HepG2 (cell line): ENCODE results near the gene SAPCD1. TPM values are rescaled to one million over a fixed set of nuclear protein-coding genes. Genes with fewer than 3 reads are reported as not detected.

Source experiments
- DR1 ChIP-seq: sonication (generic); formaldehyde crosslinking; IDR thresholded peaks from 2 replicates; pipeline ENCODE4 v1.8.0; 2021; ENCODE audit warnings: mild to moderate bottlenecking, missing genetic modification reagents, inconsistent platforms
- FOXP4 ChIP-seq: sonication (generic); formaldehyde crosslinking; IDR thresholded peaks from 2 replicates; pipeline ENCODE4 v1.4.0; 2020; ENCODE audit warnings: missing genetic modification reagents
- HDAC1 ChIP-seq: sonication (generic); formaldehyde crosslinking; IDR thresholded peaks from 2 replicates; pipeline ENCODE4 v1.5.1; 2020; ENCODE audit warnings: mild to moderate bottlenecking, missing genetic modification reagents
- HNRNPH1 ChIP-seq: fragments of 200-400 bp; formaldehyde crosslinking; optimal IDR thresholded peaks from 2 replicates; pipeline ENCODE3; 2017; ENCODE audit warnings: mild to moderate bottlenecking, low read depth, low read length
- ISL2 ChIP-seq: sonication (generic); formaldehyde crosslinking; IDR thresholded peaks from 2 replicates; pipeline ENCODE4 v1.5.0; 2020; ENCODE audit warnings: missing genetic modification reagents
- KDM5B ChIP-seq: sonication (generic); formaldehyde crosslinking; IDR thresholded peaks from 2 replicates; pipeline ENCODE4 v1.4.0; 2020; ENCODE audit warnings: missing genetic modification reagents, mild to moderate bottlenecking, borderline replicate concordance
- NCOR1 ChIP-seq: fragments of 200-600 bp; sonication (generic); IDR thresholded peaks from 2 replicates; pipeline ENCODE4 v1.7.0; 2017; ENCODE audit warnings: antibody characterized with exemption, low read length, borderline replicate concordance
- PHF20 ChIP-seq: sonication (generic); formaldehyde crosslinking; IDR thresholded peaks from 2 replicates; pipeline ENCODE4 v1.5.0; 2020; ENCODE audit warnings: mild to moderate bottlenecking, missing genetic modification reagents
- POGZ ChIP-seq: sonication (generic); formaldehyde crosslinking; IDR thresholded peaks from 2 replicates; pipeline ENCODE4 v1.4.0; 2020; ENCODE audit warnings: mild to moderate bottlenecking, missing genetic modification reagents
- POLR2AphosphoS2 ChIP-seq: IDR thresholded peaks from 2 replicates; pipeline ENCODE4 v1.6.1; 2011; ENCODE audit warnings: low read depth, low read length, improper control_type of control experiment
- ZBTB33 ChIP-seq: sonication (generic); formaldehyde crosslinking; IDR thresholded peaks from 2 replicates; pipeline ENCODE4 v1.4.0; 2020; ENCODE audit warnings: missing genetic modification reagents
- ZKSCAN8 ChIP-seq: IDR thresholded peaks from 2 replicates; pipeline ENCODE4 v1.6.1; 2016; ENCODE audit warnings: borderline replicate concordance, missing genetic modification reagents, missing compliant biosample characterization
- ZNF275 ChIP-seq: sonication (generic); formaldehyde crosslinking; IDR thresholded peaks from 2 replicates; pipeline ENCODE4 v1.8.0; 2022; ENCODE audit warnings: missing genetic modification reagents, mild to moderate bottlenecking, inconsistent platforms, borderline replicate concordance
- ZNF335 ChIP-seq: sonication (generic); formaldehyde crosslinking; IDR thresholded peaks from 2 replicates; pipeline ENCODE4 v1.4.0; 2020; ENCODE audit warnings: missing genetic modification reagents
- ZNF414 ChIP-seq: sonication (generic); formaldehyde crosslinking; IDR thresholded peaks from 2 replicates; pipeline ENCODE4 v1.5.0; 2020; ENCODE audit warnings: missing genetic modification reagents
- ZNF589 ChIP-seq: sonication (generic); formaldehyde crosslinking; conservative IDR thresholded peaks from 2 replicates; pipeline ENCODE4 v1.8.0; 2022; ENCODE audit warnings: mild to moderate bottlenecking, moderate library complexity, missing genetic modification reagents
- ZNF724P ChIP-seq: sonication (generic); formaldehyde crosslinking; IDR thresholded peaks from 2 replicates; pipeline ENCODE4 v1.8.0; 2022; ENCODE audit warnings: missing genetic modification reagents, borderline replicate concordance
- ZNF747 ChIP-seq: sonication (generic); formaldehyde crosslinking; IDR thresholded peaks from 2 replicates; pipeline ENCODE4 v1.8.1; 2023; ENCODE audit warnings: missing genetic modification reagents, mild to moderate bottlenecking, borderline replicate concordance
- ZNF883 ChIP-seq: sonication (generic); formaldehyde crosslinking; IDR thresholded peaks from 2 replicates; pipeline ENCODE4 v1.5.1; 2020; ENCODE audit warnings: mild to moderate bottlenecking, missing genetic modification reagents; ENCODE audit errors: not compliant biosample characterization
- ZSCAN5A ChIP-seq: sonication (generic); formaldehyde crosslinking; IDR thresholded peaks from 2 replicates; pipeline ENCODE4 v1.8.0; 2022; ENCODE audit warnings: mild to moderate bottlenecking, missing genetic modification reagents, borderline replicate concordance
- polyA plus RNA-seq, 8 experiments: library from polyadenylated mRNA; depleted of rRNA in 3 of 8; stranded (reverse) in 7 of 8; unstranded in 1 of 8; fragments of >200 nt; fragmentation: Illumina TruSeq in 4 of 8; extraction: Trizol in 4 of 8; gene quantifications; 2 replicates each; pipeline versions ENCODE4 v1.2.1 to v1.2.3, GENCODE V29; 2011 to 2016; ENCODE audit warnings: low read depth in 4 of 8, missing spikeins in 1 of 8, mixed read lengths in 1 of 8; ENCODE audit not compliant: insufficient read depth in 1 of 8
- total RNA-seq, 5 experiments: library from RNA; depleted of rRNA; stranded (reverse); fragments of >200 nt; fragmentation: Illumina TruSeq; extraction: Trizol; gene quantifications; 2 replicates each; pipeline ENCODE4 v1.2.3, GENCODE V29; 2016; ENCODE audit warnings: low read depth in 1 of 5

Gene SAPCD1
- total and polyA plus RNA-seq, 2 of the 13 experiments (the other 11 are each of a cell fraction or from before 2014, with no cell fraction given) = 2.5 to 3.9 TPM

GRCh38 chr6:31736021-31736767, 26.3 kb upstream of the SAPCD1 start, which contains the start of gene CLIC1 (continued):
- TF ChIP-seq PHF20 = peak; percentile 62; the same call in 1 of the 2 replicates
- TF ChIP-seq DR1 (CRISPR knock-in tag) = peak; percentile 41; the same call in 1 of the 2 replicates
- TF ChIP-seq ZNF335 (CRISPR knock-in tag) = peak; percentile 89
- TF ChIP-seq ZNF883 (CRISPR knock-in tag) = peak; percentile 35
- peak; percentile 42; the same call in 1 of the 2 replicates for TF ChIP-seq KDM5B
- TF ChIP-seq ZSCAN5A = 0 out of 2 replicates have a peak, but pooled peaks have one; percentile 56
- no peak for TF ChIP-seq ZNF724P (CRISPR knock-in tag)
- TF ChIP-seq FOXP4 (CRISPR knock-in tag) = peak; percentile 72
- peak; percentile 94 for TF ChIP-seq ZNF414
- TF ChIP-seq HNRNPH1 = peak; percentile 92
- peak; percentile 25; the same call in 1 of the 2 replicates for TF ChIP-seq NCOR1
- TF ChIP-seq ZNF275 (CRISPR knock-in tag) = peak; percentile 62; the same call in 1 of the 2 replicates
- peak; percentile 75; the same call in 1 of the 2 replicates for TF ChIP-seq HDAC1 (CRISPR knock-in tag)
- TF ChIP-seq ISL2 (CRISPR knock-in tag) = peak; percentile 19; the same call in 1 of the 2 replicates
- peak; percentile 84; the same call in 1 of the 2 replicates for TF ChIP-seq POLR2AphosphoS2
- TF ChIP-seq ZNF589 = peak; percentile 65; the same call in 1 of the 2 replicates
- peak; percentile 55; the same call in 1 of the 2 replicates for TF ChIP-seq POGZ (CRISPR knock-in tag)
- TF ChIP-seq ZKSCAN8 (CRISPR knock-in tag) = no peak
- peak; percentile 40; the same call in 1 of the 2 replicates for TF ChIP-seq ZNF747 (CRISPR knock-in tag)
- peak; percentile 33; the same call in 1 of the 2 replicates for TF ChIP-seq ZBTB33
